Activated B cell treated with CpG ODN at 0.5 μM for 24 hours (primary cell): ENCODE measurements around the gene POLR1F. TPM values are rescaled to one million over a fixed set of nuclear protein-coding genes. Genes with fewer than 3 reads are reported as not detected.

Experiments used
- ATAC-seq: fragments of 200-7000 bp; cut with Tn5 transposase; one replicate; pipeline ENCODE4 v1.10.0; 2021; ENCODE audit warnings: low read depth, mild to moderate bottlenecking, moderate library complexity
- CTCF ChIA-PET: fragments of 350-600 bp; sonication (Branson Sonifier 250); formaldehyde crosslinking; loops from one replicate; lab custom pipeline; 2021; ENCODE audit warnings: antibody characterized with exemption; lab: Charles Lee
- POLR2A ChIA-PET: fragments of 350-600 bp; sonication (Branson Sonifier 250); formaldehyde crosslinking; loops from one replicate; lab custom pipeline; 2021; ENCODE audit warnings: antibody characterized with exemption; lab: Charles Lee
- DNase-seq: peaks from one replicate; pipeline ENCODE4 v3.0.0; 2022
- H3K27ac Mint-ChIP-seq: one replicate; pipeline ENCODE4 v1.8.0; 2020; ENCODE audit warnings: mixed read lengths
- H3K27me3 Mint-ChIP-seq: one replicate; pipeline ENCODE4 v1.8.0; 2021; ENCODE audit warnings: mixed read lengths
- H3K36me3 Mint-ChIP-seq: one replicate; pipeline ENCODE4 v1.8.0; 2021; ENCODE audit warnings: low read depth, mixed read lengths
- H3K4me1 Mint-ChIP-seq: one replicate; pipeline ENCODE4 v1.8.0; 2021; ENCODE audit warnings: mixed read lengths
- H3K4me3 Mint-ChIP-seq: one replicate; pipeline ENCODE4 v1.8.0; 2020; ENCODE audit warnings: mild to moderate bottlenecking, mixed read lengths
- H3K9me3 Mint-ChIP-seq: one replicate; pipeline ENCODE4 v1.8.0; 2020; ENCODE audit warnings: mixed read lengths
- CTCF ChIP-seq: fragments of 200-600 bp; IDR thresholded peaks from one replicate; pipeline ENCODE4 v1.8.0; 2022; ENCODE audit warnings: antibody characterized with exemption, mild to moderate bottlenecking
- intact Hi-C: fragments of 100-400 bp; cut with micrococcal nuclease; formaldehyde crosslinking; loops from one replicate; pipeline ENCODE4 v1.15.1; 2024
- total RNA-seq: library from RNA; stranded (reverse); gene quantifications from 2 replicates; pipeline ENCODE4 v1.2.3, GENCODE V29; 2022

POLR1F gene
- total RNA-seq, 1 donor from 2014 or later, result 20.0 TPM

GRCh38 chr7:19665399-19666008 is 43.3 kb downstream of the POLR1F start:
- Mint-ChIP-seq H3K9me3 (no peaks in the 10 kb centered on the region), H3K4me3 (no peak overlapping the region), H3K27me3 (no peaks in the 10 kb centered on the region), H3K36me3 (no peaks in the 10 kb centered on the region), H3K27ac (no peak overlapping the region), H3K4me1 (peaks cover 20% of the 10 kb centered on the region)
- TF ChIP-seq CTCF, result no peak
- POLR2A ChIA-PET, result interaction anchor here (1.0 kb wide), 1 partner anchor 12 kb away, joined by 4 read pairs; no protein-coding TSS in a partner anchor
- CTCF ChIA-PET, result interaction anchor here (1.0 to 2.2 kb wide), 3 partner anchors 1312 to 1986 kb away, joined by 3 to 14 read pairs (median 4); no protein-coding TSS in a partner anchor
- no peak for DNase-seq
- ATAC-seq, result peak; percentile 32
- intact Hi-C loops, result loop anchor here (1.0 to 10.0 kb wide), 10 partner anchors 44 to 1984 kb away; partner anchors contain the start of genes HDAC9, ITGB8, POLR1F and TWIST1

- Mint-ChIP-seq H3K27ac (peak overlapping the region; percentile 72), H3K4me3 (peak overlapping the region; percentile 24), H3K9me3 (no peaks in the 10 kb centered on the region), H3K27me3 (no peaks in the 10 kb centered on the region), H3K36me3 (no peaks in the 10 kb centered on the region), H3K4me1 (peaks cover 20% of the 10 kb centered on the region)
- DNase-seq (no peak), ATAC-seq (peak; percentile 87)
- CTCF ChIA-PET, result interaction anchor here (1.1 kb wide), 1 partner anchor 1311 kb away, joined by 7 read pairs; no protein-coding TSS in a partner anchor
- intact Hi-C loops, result loop anchor here (1.0 to 10.0 kb wide), 7 partner anchors 171 to 1895 kb away; partner anchors contain the start of genes HDAC9, ITGB8 and TWIST1
- POLR2A ChIA-PET, result no interaction called here
- no peak for TF ChIP-seq CTCF
Observed at GRCh38 chr7:19663816-19664462, 44.9 kb downstream of the POLR1F start.

DNA sequence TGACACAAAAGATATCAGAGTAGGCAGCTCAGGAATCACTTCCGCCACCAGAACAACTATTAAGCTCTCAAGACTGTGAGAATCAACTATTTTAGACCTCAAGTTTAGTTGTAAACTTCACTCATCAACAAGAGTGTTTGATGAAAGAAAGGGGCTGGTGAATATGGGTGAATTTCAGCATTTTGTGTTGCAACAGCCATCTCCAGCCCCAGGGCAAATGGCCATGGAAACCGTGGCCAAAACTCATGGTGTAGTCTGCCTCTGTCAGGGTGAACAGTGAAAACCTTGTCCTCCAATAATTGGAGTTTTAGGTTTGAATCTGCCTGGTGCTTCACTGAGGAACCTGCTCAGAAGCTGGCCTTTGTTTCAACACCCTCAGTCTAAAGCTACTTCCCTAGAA is 60.0 kb downstream of the POLR1F start:
- intact Hi-C loops, result no loop called here
- Mint-ChIP-seq H3K27me3 (peaks cover 14% of the 10 kb centered on the region), H3K9me3 (peaks cover 22% of the 10 kb centered on the region), H3K4me1 (no peaks in the 10 kb centered on the region), H3K36me3 (peaks cover 2% of the 10 kb centered on the region), H3K27ac (no peak overlapping the region), H3K4me3 (no peak overlapping the region)
- ChIA-PET CTCF (no interaction called here), POLR2A (interaction anchor here (0.5 to 0.6 kb wide), 2 partner anchors 60 to 945 kb away, joined by 3 to 6 read pairs; partner anchors contain the start of gene POLR1F)
- no peak for ATAC-seq
- no peak for TF ChIP-seq CTCF
- no peak for DNase-seq

Other genes starting within 250 kb of the POLR1F start
- gene TMEM196, start 64.6 kb upstream of the POLR1F start, total RNA-seq, result not detected in 2 replicates